K562 (cell line): ENCODE measurements around the gene OTUB2. TPM values are rescaled to one million over a fixed set of nuclear protein-coding genes. Genes with fewer than 3 reads are reported as not detected.

Experiments
- ATAC-seq: fragments of 200-7000 bp; cut with Tn5 transposase; 3 replicates; pipeline ENCODE4 v1.9.1; 2020; ENCODE audit warnings: moderate library complexity
- BruUV-seq: library from RNA; stranded (reverse); fragments of 400-500 nt; replicated peaks from 2 replicates; lab custom pipeline; 2021; lab: Mats Ljungman, UMichigan
- CTCF ChIA-PET: fragments of 300-600 bp; formaldehyde crosslinking; extraction: SDS; loops from one replicate; lab custom pipeline; 2021; ENCODE audit warnings: low intra/inter-chr PET ratio; lab: Yijun Ruan, JAX
- POLR2A ChIA-PET: fragments of 300-600, 350-650 bp; sonication (Branson Sonifier 250); formaldehyde crosslinking; extraction: SDS; loops from one replicate; lab custom pipeline; 2021; ENCODE audit warnings: antibody characterized with exemption, inconsistent platforms; lab: Yijun Ruan, JAX
- DNase-seq, 4 experiments: peaks; one replicate each; pipeline versions ENCODE4 v3.0.0 to v3.0.0-alpha.2; 2011 to 2018; ENCODE audit warnings: low spot score in 3 of 4, mixed read lengths in 3 of 4; ENCODE audit errors: extremely low read depth in 1 of 4
- FAIRE-seq: peaks from 2 replicates; lab custom pipeline; 2011; peaks lifted over from hg19 to GRCh38; lab: Jason Lieb, UNC
- H2AFZ ChIP-seq: 2 replicates; pipeline ENCODE4 v1.6.0; 2011; ENCODE audit warnings: low read depth, low read length, control low read depth, inconsistent platforms
- H3K27ac ChIP-seq: fragments of 200-600 bp; 3 replicates; pipeline ENCODE4 v1.8.0; 2011; ENCODE audit warnings: low read depth, mild to moderate bottlenecking, control low read depth, inconsistent platforms, low read length, moderate library complexity, mixed read lengths; ENCODE audit errors: extremely low read depth
- H3K27me3 ChIP-seq, 2 experiments: fragments of 300-600 bp in 1 of 2; 2 replicates in 1 of 2; 3 replicates in 1 of 2; pipeline versions ENCODE4 v1.6.0 to v1.8.0; 2011; ENCODE audit warnings: inconsistent platforms in 2 of 2, low read length in 2 of 2, mild to moderate bottlenecking in 1 of 2, mixed read lengths in 1 of 2, moderate library complexity in 1 of 2; ENCODE audit not compliant: control insufficient read depth in 2 of 2, insufficient read depth in 2 of 2
- H3K36me3 ChIP-seq: fragments of 300-600 bp; 3 replicates; pipeline ENCODE4 v1.8.0; 2011; ENCODE audit warnings: mild to moderate bottlenecking, low read length, inconsistent platforms; ENCODE audit not compliant: control insufficient read depth, insufficient read depth
- H3K4me1 ChIP-seq, 2 experiments: fragments of 200-600 bp in 1 of 2; replicated peaks in 1 of 2; 2 replicates in 1 of 2; 3 replicates in 1 of 2; pipeline versions ENCODE4 v1.5.1 to v1.8.0; 2011; ENCODE audit warnings: inconsistent platforms in 2 of 2, low read length in 2 of 2, mild to moderate bottlenecking in 1 of 2, mixed read lengths in 1 of 2, moderate library complexity in 1 of 2; ENCODE audit not compliant: control insufficient read depth in 2 of 2, insufficient read depth in 2 of 2
- H3K4me2 ChIP-seq: 2 replicates; pipeline ENCODE4 v1.6.1; 2011; ENCODE audit warnings: low read length, control low read depth, inconsistent platforms, mixed read lengths; ENCODE audit not compliant: insufficient read depth
- H3K4me3 ChIP-seq: fragments of 200-600 bp; sonication (generic), shearing (Covaris generic); 2 replicates; pipeline ENCODE4 v1.5.1; 2016; ENCODE audit warnings: control low read depth, inconsistent platforms
- H3K79me2 ChIP-seq: fragments of 200-600 bp; 3 replicates; pipeline ENCODE4 v1.8.0; 2011; ENCODE audit warnings: low read length, inconsistent platforms; ENCODE audit not compliant: control insufficient read depth, insufficient read depth
- H3K9ac ChIP-seq, 2 experiments: 2 replicates each; pipeline versions ENCODE4 v1.6.0 to v1.6.1; 2011; ENCODE audit warnings: low read depth in 2 of 2, low read length in 2 of 2, control low read depth in 1 of 2, inconsistent platforms in 1 of 2, mild to moderate bottlenecking in 1 of 2, mixed read lengths in 1 of 2; ENCODE audit not compliant: insufficient read depth in 1 of 2
- H3K9me1 ChIP-seq: one replicate; pipeline ENCODE4 v1.6.0; 2011; ENCODE audit warnings: inconsistent platforms, mild to moderate bottlenecking, low read length, moderate library complexity; ENCODE audit not compliant: control insufficient read depth, insufficient read depth
- H3K9me3 ChIP-seq: replicated peaks from 2 replicates; pipeline ENCODE4 v1.5.1; 2011; ENCODE audit warnings: low read depth, low read length, inconsistent platforms; ENCODE audit not compliant: control insufficient read depth, insufficient read depth
- H4K20me1 ChIP-seq: replicated peaks from 2 replicates; pipeline ENCODE4 v1.6.1; 2011; ENCODE audit warnings: low read length, inconsistent platforms, mixed read lengths; ENCODE audit not compliant: control insufficient read depth, insufficient read depth
- CHD1 ChIP-seq: fragments of 200-600 bp; sonication (generic); IDR thresholded peaks from one replicate; pipeline ENCODE4 v1.6.1; 2012; ENCODE audit warnings: mild to moderate bottlenecking, moderate library complexity, low read length, inconsistent platforms
- HNRNPH1 ChIP-seq: fragments of 200-400 bp; formaldehyde crosslinking; optimal IDR thresholded peaks from 2 replicates; pipeline ENCODE3; 2017; ENCODE audit warnings: low read depth, mild to moderate bottlenecking, low read length, moderate library complexity
- MAFF ChIP-seq: IDR thresholded peaks from 2 replicates; pipeline ENCODE4 v1.6.1; 2012; ENCODE audit warnings: low read length, improper control_type of control experiment
- REST ChIP-seq, 2 experiments: fragments of 450-650 bp; formaldehyde crosslinking in 1 of 2; IDR thresholded peaks; 2 replicates each; pipeline versions ENCODE4 v1.4.0 to v1.6.1; 2014 to 2020; ENCODE audit warnings: mild to moderate bottlenecking in 2 of 2, borderline replicate concordance in 1 of 2, low read depth in 1 of 2
- ZNF384 ChIP-seq: IDR thresholded peaks from 2 replicates; pipeline ENCODE4 v1.6.1; 2012; ENCODE audit warnings: low read depth, low read length, improper control_type of control experiment
- ZNF395 ChIP-seq: fragments of 200-800 bp; sonication (Bioruptor generic); IDR thresholded peaks from 2 replicates; pipeline ENCODE4 v1.6.1; 2017; ENCODE audit warnings: missing genetic modification characterization, missing compliant biosample characterization
- ZNF592 ChIP-seq: fragments of 450-650 bp; IDR thresholded peaks from 2 replicates; pipeline ENCODE4 v1.6.1; 2017; ENCODE audit warnings: antibody characterized with exemption, mild to moderate bottlenecking
- ZNF76 ChIP-seq: fragments of 250-450 bp; sonication (Bioruptor Pico); IDR thresholded peaks from 2 replicates; pipeline ENCODE4 v1.4.0; 2020; ENCODE audit warnings: mild to moderate bottlenecking, moderate library complexity, borderline replicate concordance
- WGBS: fragments of 100-300 bp; shearing (Covaris generic); methylation state at CpG from one replicate; pipeline ENCODE4 v1.1.6; 2016; ENCODE audit warnings: low coverage, mixed read lengths; ENCODE audit not compliant: insufficient coverage; ENCODE audit errors: missing lambda C conversion rate; 5-methylcytosine and 5-hydroxymethylcytosine counted together
- in situ Hi-C: fragments of 300-500 bp; cut with MboI; formaldehyde crosslinking; loops from 4 replicates; pipeline ENCODE4 v1.15.0; 2018; ENCODE audit warnings: inconsistent platforms, mixed read lengths
- intact Hi-C: fragments of 100-400 bp; cut with micrococcal nuclease; formaldehyde crosslinking; loops from 2 replicates; pipeline ENCODE4 v1.14.2; 2022
- polyA plus RNA-seq, 8 experiments: library from polyadenylated mRNA; depleted of rRNA in 4 of 8; stranded (reverse) in 5 of 8; unstranded in 3 of 8; fragments of >200 nt; fragmentation: Nextera tagmentation in 2 of 8; fragmentation: Illumina TruSeq in 1 of 8; extraction: Ambion mirVana in 2 of 8; extraction: Trizol in 1 of 8; gene quantifications; 2 replicates each; pipeline versions ENCODE4 v1.2.1 to v1.2.3, GENCODE V29; 2011 to 2014; ENCODE audit warnings: inconsistent platforms in 1 of 8, missing spikeins in 1 of 8
- total RNA-seq, 7 experiments: library from RNA; depleted of rRNA in 6 of 7; stranded (reverse); fragments of >200 nt in 6 of 7; fragmentation: Illumina TruSeq in 2 of 7; extraction: Trizol in 2 of 7; gene quantifications; 2 replicates each; pipeline versions ENCODE4 v1.2.1 to v1.2.3, GENCODE V29; 2011 to 2021; ENCODE audit warnings: low replicate concordance in 1 of 7

OTUB2 gene
- total and polyA plus RNA-seq, 9 of the 15 experiments (the other 6 are each of a cell fraction or from before 2014, with no cell fraction given): 0.01 to 0.31 (median 0.11) TPM

GRCh38 chr14:94040247-94040646 is 14.1 kb downstream of the OTUB2 start:
- ATAC-seq: no peak
- no peak for FAIRE-seq
- no peak overlapping the region for H3K9ac ChIP-seq
- peaks cover 4 to 15% of the 10 kb centered on the region in 2 experiments; a peak in 4 of 5 replicates for H3K27me3 ChIP-seq
- 0 out of 3 replicates have a peak, but pooled peaks cover 5% of the 10 kb centered on the region for H3K36me3 ChIP-seq
- no peak overlapping the region for H3K4me2 ChIP-seq
- H3K4me3 ChIP-seq: no peak overlapping the region
- CTCF ChIA-PET: no interaction called here
- no peak for DNase-seq
- in situ Hi-C loops: no loop called here
- WGBS: 0% methylated on average over 2 of the region's 5 CpGs
- POLR2A ChIA-PET: no interaction called here
- H4K20me1 ChIP-seq: no peaks in the 10 kb centered on the region; the same call in 1 of the 2 replicates
- intact Hi-C loops: no loop called here
- no peaks in the 10 kb centered on the region for H3K79me2 ChIP-seq
- no peaks in the 10 kb centered on the region for H3K9me3 ChIP-seq
- no peak overlapping the region for H2AFZ ChIP-seq
- H3K27ac ChIP-seq: no peak overlapping the region
- BruUV-seq: no TSS peak
- peaks cover 0 to 6% of the 10 kb centered on the region in 2 experiments; a peak in 2 of 5 replicates for H3K4me1 ChIP-seq
- no peaks in the 10 kb centered on the region for H3K9me1 ChIP-seq
- TF ChIP-seq REST (IDR thresholded peaks at IDR 0.05; ENCODE audit: borderline replicate concordance) (no peak), REST (CRISPR knock-in tag; IDR thresholded peaks at IDR 0.05; ENCODE audit: low read depth) (no peak), ZNF592 (no peak), CHD1 (no peak), ZNF384 (no peak), HNRNPH1 (no peak), MAFF (no peak), ZNF76 (CRISPR knock-in tag) (no peak), ZNF395 (CRISPR knock-in tag) (no peak)
